GM19324 (cell line): ENCODE data around the gene NRAP.

ENCODE experiments used
- ATAC-seq: cut with Tn5 transposase; IDR thresholded peaks from one replicate; pipeline ENCODE4 v1.9.1; 2021; ENCODE audit warnings: mild to moderate bottlenecking, moderate library complexity; ENCODE audit not compliant: unreplicated experiment, low FRiP score

NRAP gene, protein sequence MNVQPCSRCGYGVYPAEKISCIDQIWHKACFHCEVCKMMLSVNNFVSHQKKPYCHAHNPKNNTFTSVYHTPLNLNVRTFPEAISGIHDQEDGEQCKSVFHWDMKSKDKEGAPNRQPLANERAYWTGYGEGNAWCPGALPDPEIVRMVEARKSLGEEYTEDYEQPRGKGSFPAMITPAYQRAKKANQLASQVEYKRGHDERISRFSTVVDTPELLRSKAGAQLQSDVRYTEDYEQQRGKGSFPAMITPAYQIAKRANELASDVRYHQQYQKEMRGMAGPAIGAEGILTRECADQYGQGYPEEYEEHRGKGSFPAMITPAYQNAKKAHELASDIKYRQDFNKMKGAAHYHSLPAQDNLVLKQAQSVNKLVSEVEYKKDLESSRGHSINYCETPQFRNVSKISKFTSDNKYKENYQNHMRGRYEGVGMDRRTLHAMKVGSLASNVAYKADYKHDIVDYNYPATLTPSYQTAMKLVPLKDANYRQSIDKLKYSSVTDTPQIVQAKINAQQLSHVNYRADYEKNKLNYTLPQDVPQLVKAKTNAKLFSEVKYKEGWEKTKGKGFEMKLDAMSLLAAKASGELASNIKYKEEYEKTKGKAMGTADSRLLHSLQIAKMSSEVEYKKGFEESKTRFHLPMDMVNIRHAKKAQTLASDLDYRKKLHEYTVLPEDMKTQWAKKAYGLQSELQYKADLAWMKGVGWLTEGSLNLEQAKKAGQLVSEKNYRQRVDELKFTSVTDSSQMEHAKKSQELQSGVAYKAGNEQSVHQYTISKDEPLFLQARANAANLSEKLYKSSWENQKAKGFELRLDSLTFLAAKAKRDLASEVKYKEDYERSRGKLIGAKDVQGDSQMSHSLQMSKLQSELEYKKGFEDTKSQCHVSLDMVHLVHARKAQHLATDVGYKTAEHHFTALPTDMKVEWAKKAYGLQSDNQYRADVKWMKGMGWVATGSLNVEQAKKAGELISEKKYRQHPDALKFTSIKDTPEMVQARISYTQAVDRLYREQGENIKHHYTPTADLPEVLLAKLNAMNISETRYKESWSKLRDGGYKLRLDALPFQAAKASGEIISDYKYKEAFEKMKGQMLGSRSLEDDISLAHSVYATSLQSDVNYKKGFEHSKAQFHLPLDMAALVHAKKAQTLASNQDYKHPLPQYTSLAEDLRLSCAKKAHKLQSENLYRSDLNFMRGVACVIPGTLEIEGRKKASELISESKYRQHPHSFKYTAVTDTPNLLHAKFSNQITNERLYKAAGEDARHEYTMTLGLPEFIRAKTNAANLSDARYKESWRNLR (N-terminal part only)

DNA sequence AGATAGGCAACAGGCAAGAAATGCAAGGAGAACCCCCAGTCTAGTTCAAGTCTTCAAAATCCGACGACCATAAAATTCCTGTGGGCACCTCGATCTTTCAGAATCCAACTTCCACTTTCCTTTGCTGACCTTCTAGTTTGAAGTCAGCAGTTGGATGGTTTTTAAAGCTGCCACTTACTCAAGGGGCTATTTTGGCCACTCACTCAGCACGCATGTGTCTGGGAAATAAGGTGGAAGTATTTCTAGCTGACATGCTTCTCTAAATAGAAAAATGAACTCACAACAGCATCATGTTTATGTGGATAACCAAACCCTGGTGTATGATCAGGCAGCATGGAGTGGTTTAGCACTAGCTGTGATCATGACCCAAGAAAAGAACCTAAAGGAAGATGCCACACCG, at the start of gene NRAP:
Gene NRAP (minus strand): TSS at position 134 of the 400 bp plus-strand sequence. CDS start 159 bp downstream, outside the sequence.
- ATAC-seq = no peak

DNA sequence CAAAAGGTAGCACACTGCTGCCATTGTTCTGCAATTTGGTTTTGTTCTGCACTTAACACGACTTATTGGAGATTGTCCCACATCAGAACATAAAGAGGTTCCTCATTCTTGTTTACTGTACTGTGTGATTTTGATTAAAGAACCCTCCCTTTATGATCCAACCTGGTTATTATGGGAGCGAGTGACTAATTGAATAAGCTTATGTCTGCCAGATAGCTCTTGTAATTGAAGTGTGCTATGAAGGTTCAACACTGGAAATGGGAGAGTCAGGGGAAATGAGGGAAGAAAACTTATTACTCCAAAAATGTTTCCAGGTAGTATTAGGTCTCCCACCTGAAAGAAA, 49.8 kb upstream of the NRAP start:
- ATAC-seq = no peak

DNA sequence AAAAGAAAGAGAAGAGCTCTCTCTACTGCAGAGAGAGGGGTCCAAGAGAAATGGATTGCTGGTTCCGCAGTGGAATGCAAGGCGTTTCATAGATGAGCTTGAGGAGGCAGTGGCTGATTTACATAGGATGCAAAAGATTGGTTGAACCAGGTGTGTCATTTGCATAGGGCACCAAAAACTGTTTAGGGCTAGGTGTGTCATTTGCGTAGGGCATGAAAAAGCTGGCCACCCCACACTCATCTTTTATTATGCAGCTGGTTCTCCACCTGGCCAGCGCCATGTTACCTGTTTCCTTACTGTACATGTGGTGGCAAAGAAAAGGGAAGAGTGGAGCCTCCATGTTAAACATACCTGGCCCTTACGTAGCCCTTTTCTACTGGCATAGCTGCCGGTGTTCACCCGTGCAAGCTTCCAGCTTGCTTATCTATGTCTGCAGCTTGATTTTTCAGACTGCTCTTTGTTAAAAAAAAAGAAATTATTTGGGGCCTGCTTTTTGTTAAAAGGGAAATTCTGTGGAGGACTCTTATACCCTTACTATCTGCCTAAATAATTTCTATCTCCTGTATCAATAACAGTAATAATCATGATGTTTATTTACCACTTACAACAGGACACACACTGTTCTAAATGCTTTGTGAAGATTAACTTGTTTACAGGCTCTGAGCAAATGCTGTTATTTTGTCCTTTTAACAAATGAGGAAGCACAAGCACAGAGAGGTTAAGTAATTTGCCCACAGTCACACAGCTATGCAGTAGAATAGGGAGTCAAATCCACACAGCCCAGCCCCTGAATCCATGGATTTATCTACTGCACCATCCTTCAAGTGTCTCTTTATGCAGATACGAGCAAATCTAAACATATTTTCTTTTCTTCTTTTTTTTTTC, 49.2 kb upstream of the NRAP start:
- ATAC-seq = no peak

GRCh38 chr10:113712024-113712423, 48.2 kb upstream of the NRAP start:
- ATAC-seq = no peak

GRCh38 chr10:113711142-113711541, 47.3 kb upstream of the NRAP start:
- no peak for ATAC-seq

- no peak for ATAC-seq
These were observed 45.5 kb upstream of the NRAP start for GRCh38 chr10:113709221-113709838.

DNA sequence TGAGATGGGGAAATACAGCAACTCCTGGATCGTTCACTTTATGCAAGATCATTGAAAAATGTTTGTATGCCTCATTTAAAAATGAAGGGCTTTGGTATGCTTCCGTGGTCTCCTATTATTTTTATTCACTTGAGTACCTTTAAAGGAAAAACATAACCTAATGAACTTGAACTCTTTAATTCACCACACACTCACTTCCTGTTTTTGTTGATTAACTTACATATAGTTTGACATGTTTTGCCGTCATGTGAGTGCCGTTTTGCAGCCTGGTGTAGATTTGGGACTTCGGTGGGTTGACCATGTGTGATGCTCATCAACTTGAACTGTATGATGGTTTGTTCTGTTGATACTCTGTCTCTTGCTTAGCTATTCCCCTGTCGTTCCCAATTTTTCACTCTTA, 44.8 kb upstream of the NRAP start:
- no peak for ATAC-seq

GRCh38 chr10:113706623-113707022, 42.8 kb upstream of the NRAP start:
- ATAC-seq = no peak

GRCh38 chr10:113705344-113705652, 41.5 kb upstream of the NRAP start:
- ATAC-seq = no peak

- ATAC-seq = no peak
These were observed 40.9 kb upstream of the NRAP start for GRCh38 chr10:113704637-113705343.

DNA sequence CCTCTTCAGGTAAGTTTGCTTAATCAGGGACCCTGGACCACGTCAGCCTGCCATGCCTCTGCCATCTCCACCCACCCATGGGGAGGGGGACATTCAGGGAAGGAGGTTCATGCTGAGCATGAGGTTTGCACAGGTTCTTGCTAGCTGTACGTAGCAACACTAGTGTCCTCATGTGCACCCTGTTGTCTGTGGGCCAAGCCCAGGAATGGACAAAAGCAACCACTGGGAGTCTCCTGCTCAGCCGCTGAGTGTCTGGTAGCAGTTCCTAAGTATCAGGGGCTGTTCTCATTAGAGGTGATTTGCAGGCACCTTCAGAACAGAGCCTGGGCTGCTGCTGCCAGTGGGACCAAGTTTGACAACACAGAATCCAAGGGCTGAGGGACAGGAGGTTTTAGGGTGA, 33.8 kb upstream of the NRAP start:
- no peak for ATAC-seq

- ATAC-seq = no peak
These were observed 31.9 kb upstream of the NRAP start for GRCh38 chr10:113695691-113696090.

DNA sequence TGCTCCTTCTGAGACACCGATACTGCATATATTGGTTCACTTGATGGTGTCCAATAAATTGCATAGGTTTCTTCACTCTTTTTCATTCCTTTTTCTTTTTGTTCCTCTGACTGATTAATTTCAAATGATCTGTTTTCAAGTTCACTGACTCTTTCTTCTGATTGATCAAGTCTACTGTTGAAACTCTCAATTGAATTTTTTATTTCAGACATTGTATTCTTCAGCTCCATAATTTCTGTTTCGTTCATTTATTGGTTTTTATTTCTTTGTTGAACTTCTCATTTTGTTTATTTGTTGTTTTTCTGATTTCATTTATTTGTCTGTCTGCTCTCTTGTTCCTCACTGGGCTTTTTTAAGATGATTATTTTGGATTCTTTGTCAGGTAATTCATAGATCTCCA, 29.5 kb upstream of the NRAP start:
- ATAC-seq = no peak

DNA sequence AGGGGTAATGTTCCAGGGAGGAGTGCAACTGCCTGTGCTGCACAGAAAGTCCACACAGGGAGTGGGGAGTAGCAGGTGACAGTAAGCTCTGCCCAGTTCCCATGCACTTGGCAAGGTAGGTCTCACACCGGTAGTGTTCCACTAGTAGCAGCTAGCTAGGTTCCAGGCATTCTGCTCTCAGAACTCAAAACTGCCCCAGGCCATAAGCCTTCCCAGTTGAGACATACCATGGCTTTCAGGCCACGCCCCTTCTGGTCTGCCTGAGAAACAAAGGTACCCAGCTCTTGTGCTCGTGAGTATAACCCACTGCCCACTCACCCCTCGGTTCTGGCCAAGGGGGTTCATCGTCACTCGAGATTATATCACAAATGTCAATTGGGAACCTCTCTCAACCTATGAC, 28.4 kb upstream of the NRAP start:
- no peak for ATAC-seq

DNA sequence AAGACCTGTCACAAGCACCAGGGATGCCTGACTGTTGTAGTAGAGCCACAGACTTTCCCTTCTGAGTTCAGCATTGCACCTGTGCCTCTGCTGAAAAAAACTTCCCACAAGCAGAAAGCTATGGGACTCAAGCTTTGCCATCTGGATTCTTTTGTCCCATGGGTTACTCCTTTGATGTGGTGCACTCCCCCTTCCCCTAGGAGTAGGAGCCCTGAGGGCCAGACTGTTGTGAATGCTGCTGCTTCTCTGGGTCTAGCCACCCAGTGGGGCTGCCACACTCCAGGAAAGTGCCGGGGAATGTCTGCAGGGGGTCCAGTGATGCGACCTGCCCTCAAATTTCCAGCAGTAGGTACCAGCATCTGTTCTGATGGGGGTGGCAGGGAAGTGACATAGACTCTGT, 27.5 kb upstream of the NRAP start:
- no peak for ATAC-seq

- ATAC-seq = no peak
These were observed 26.9 kb upstream of the NRAP start for GRCh38 chr10:113690749-113691148.

- ATAC-seq = no peak
These were observed 25.7 kb upstream of the NRAP start for GRCh38 chr10:113689574-113689973.

DNA sequence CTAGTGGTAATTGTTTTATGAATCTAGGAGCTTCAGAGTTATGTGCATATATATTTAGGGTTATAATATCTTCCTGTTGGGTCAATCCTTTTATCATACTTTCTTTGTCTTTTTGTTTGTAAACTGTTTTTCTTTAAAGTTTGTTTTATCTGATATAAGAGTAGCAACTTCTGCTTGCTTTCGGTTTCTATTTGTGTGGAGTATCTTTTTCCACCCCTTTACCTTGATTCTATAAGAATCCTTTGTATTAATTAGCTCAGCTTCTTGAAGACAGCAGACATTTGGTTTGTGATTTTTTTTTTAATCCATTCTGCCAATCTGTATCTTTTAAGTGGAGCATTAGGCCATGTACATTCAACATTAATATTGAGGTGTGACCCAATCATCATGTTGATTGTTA, 25.2 kb upstream of the NRAP start:
- no peak for ATAC-seq

DNA sequence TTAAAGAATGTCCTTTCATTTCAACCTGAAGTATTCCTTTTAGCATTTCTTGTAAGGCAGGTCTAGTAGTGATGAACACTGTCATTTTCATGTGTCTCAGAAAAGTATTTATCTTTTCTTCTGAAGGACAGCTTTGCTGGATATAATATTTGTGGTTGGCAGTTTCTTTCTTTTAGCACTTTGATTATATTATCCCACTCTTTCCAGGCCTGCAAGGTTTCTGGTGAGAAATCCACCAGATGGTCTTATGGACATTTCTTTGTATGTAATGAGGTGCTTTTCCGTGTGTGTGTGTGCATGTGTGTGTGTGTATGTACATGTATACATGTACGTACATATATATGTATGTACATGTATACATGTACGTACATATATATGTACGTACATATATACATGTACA, 23.2 kb upstream of the NRAP start:
- ATAC-seq = no peak
